Gastroesophageal sphincter (tissue), 4 donors: ENCODE results near the gene TRABD2B. TPM values are rescaled to one million over a fixed set of nuclear protein-coding genes. Genes with fewer than 3 reads are reported as not detected.

Source experiments
- ATAC-seq: fragments of 150-250 bp; one replicate; pipeline ENCODE4 v1.9.1; 2016; ENCODE audit warnings: mild to moderate bottlenecking, moderate library complexity
- H3K27ac ChIP-seq, 4 donors: fragments of 200-600 bp; sonication (generic) in 3 of 4; 1 replicate in 3 of 4; 2 replicates in 1 of 4; pipeline ENCODE4 v1.5.1; 2016 to 2019
- H3K27me3 ChIP-seq: fragments of 200-600 bp; sonication (generic); one replicate; pipeline ENCODE4 v1.5.1; 2019
- H3K36me3 ChIP-seq, 2 donors: fragments of 200-600 bp; sonication (generic); one replicate each; pipeline ENCODE4 v1.5.1; 2019; ENCODE audit warnings: control low read depth in 1 of 2
- H3K4me1 ChIP-seq, 3 donors: fragments of 200-600 bp; sonication (generic); 1 replicate in 2 of 3; 2 replicates in 1 of 3; pipeline ENCODE4 v1.5.1; 2016 to 2019; ENCODE audit warnings: control low read depth in 2 of 3
- H3K4me3 ChIP-seq, 2 donors: fragments of 200-600 bp; sonication (generic); one replicate each; pipeline ENCODE4 v1.5.1; 2019; ENCODE audit warnings: mild to moderate bottlenecking in 1 of 2, moderate library complexity in 1 of 2
- H3K9me3 ChIP-seq, 3 donors: fragments of 200-600 bp; sonication (generic); one replicate each; pipeline ENCODE4 v1.5.1; 2017 to 2019; ENCODE audit warnings: control low read depth in 2 of 3
- POLR2AphosphoS5 ChIP-seq: sonication (generic); formaldehyde crosslinking; IDR thresholded peaks from one replicate; pipeline ENCODE4 v1.6.1; 2017; ENCODE audit warnings: antibody characterized with exemption
- WGBS, 2 donors: methylation state at CpG; one replicate each; pipeline ENCODE4 v1.1.5; 2018; ENCODE audit warnings: low coverage in 1 of 2; 5-methylcytosine and 5-hydroxymethylcytosine counted together
- total RNA-seq, 4 donors: library from RNA; depleted of rRNA; stranded (reverse); fragments of >200 nt; gene quantifications; one replicate each; pipeline ENCODE4 v1.1.0, GENCODE V29; 2016

TRABD2B gene
- total RNA-seq, 4 donors from 2014 or later = 2.6 to 6.5 (median 3.4) TPM

DNA sequence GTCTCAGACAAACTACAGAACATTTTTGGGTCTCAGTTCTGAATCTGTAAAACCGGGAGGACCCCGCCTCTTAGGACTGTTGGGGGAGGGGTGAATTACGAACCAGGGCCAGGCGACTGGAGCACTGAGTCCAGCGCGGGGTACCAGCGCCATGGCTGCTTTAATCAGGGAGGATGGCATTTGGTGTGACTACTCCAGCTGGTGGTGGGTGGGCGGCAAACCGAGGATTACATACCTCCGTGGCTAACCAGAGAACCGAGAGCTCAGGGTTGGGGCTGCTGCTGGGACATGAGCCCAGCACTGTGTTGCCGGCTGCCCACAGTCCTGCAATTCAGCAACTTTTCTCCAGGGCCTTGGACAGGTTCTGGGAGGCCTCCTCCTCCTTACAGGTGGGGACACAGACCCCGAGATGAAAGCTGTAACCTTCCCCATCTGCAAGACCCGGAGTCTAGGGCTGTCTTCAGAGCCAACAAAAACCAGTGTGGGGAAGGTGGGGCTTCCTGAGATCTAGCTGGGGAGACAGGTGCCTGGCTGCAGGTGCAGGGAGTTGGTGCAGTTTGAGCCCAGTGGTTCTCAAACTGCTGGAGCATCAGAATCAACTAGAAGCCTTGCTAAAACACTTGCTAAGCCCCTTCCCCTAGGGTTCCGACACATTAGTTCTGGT is 285.9 kb downstream of the TRABD2B start:
- H3K27me3 ChIP-seq = peaks cover 98% of the 10 kb centered on the region

More for the DNA sequence above, 285.9 kb downstream of the TRABD2B start:
- no peaks in the 10 kb centered on the region for H3K9me3 ChIP-seq
- no peaks in the 10 kb centered on the region for H3K36me3 ChIP-seq
- H3K4me3 ChIP-seq = no peak overlapping the region
- TF ChIP-seq POLR2AphosphoS5 = no peak
- peaks cover 0 to 32% (median 16%) of the 10 kb centered on the region in 3 donors for H3K4me1 ChIP-seq
- WGBS, 2 donors = 83 to 100% methylated on average over 1 of the region's 15 CpGs
- no peak overlapping the region for H3K27ac ChIP-seq
- no peak for ATAC-seq

Other genes with a start within 250 kb of the TRABD2B start
- under 1 TPM in 2 of 4 donors, not detected in 2; 0.13 to 0.35 TPM for gene SLC5A9, start 225.3 kb upstream of the TRABD2B start, total RNA-seq